Measurements from ENCODE around the gene SPON1.

GRCh38 chr11:14110629-14111028 is 148.1 kb downstream of the SPON1 start:
- TF ChIP-seq CTCF (IDR thresholded peaks at IDR 0.05; ENCODE audit: low read length) (no peak), EZH2 (optimal IDR thresholded peaks at IDR 0.05; ENCODE audit: low read depth, low read length) (no peak)
